Upper lobe of right lung (tissue), 1 donor: ENCODE results near the gene KCNIP1. TPM values are rescaled to one million over a fixed set of nuclear protein-coding genes. Genes with fewer than 3 reads are reported as not detected.

ENCODE experiments used
- ATAC-seq: fragments of 200-7000 bp; cut with Tn5 transposase; one replicate; pipeline ENCODE4 v1.9.1; 2020; ENCODE audit warnings: mild to moderate bottlenecking, moderate library complexity
- DNase-seq: peaks from one replicate; pipeline ENCODE4 v3.0.0-alpha.2; 2020
- H3K27ac ChIP-seq: fragments of 200-600 bp; one replicate; pipeline ENCODE4 v1.8.0; 2022
- H3K27me3 ChIP-seq: fragments of 200-600 bp; one replicate; pipeline ENCODE4 v1.8.0; 2022; ENCODE audit warnings: mild to moderate bottlenecking
- H3K36me3 ChIP-seq: fragments of 200-600 bp; one replicate; pipeline ENCODE4 v1.8.0; 2022
- H3K4me1 ChIP-seq: fragments of 200-600 bp; one replicate; pipeline ENCODE4 v1.8.0; 2022
- H3K4me3 ChIP-seq: fragments of 200-600 bp; one replicate; pipeline ENCODE4 v1.8.0; 2022; ENCODE audit warnings: mild to moderate bottlenecking
- H3K9me3 ChIP-seq: fragments of 200-600 bp; one replicate; pipeline ENCODE4 v1.8.0; 2022
- CTCF ChIP-seq: fragments of 200-600 bp; IDR thresholded peaks from one replicate; pipeline ENCODE4 v1.8.0; 2022; ENCODE audit warnings: antibody characterized with exemption
- intact Hi-C: fragments of 100-400 bp; cut with DNase I; formaldehyde crosslinking; loops from one replicate; pipeline ENCODE4 v1.11.0; 2022
- total RNA-seq: library from RNA; stranded (reverse); fragmentation: NEBNext Ultra II Directional; extraction: Animal tissue kit (Norgen Biotek cat#: 25700); gene quantifications from one replicate; pipeline ENCODE4 v1.2.1, GENCODE V29; 2021
- donor health status: DM: no; HTN: yes; CAD: no; lungs with severe emphysema.

The KCNIP1 gene
- total RNA-seq, 1 donor from 2014 or later = 2.7 TPM

DNA sequence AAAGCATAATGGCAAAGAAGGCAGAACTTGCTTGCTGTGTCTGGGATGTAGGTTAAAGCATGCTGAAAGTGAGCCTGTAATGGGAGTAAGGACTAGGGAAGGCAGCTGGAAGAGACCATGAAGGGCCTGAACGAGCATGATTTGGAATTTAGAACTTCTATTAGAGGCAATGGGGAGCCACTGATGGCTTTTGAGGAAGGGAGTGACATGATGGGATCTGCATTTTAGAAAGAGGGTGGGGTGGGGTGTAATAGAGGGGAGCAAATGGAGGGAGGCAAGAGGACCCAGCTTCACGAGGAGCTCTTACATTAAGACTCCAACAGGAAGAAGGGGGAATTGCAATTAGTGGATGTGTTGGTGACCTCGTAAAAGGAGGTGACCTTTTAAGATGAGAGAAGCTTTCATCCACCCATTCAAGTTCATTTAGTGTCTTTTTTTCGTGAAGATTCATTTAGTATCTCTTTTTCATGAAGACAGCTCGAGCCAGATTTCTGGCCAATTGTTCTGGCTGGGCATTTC lies 266.1 kb downstream of the KCNIP1 start:
- no peaks in the 10 kb centered on the region for H3K4me1 ChIP-seq
- no peak overlapping the region for H3K4me3 ChIP-seq
- no peak for DNase-seq
- H3K27ac ChIP-seq = no peak overlapping the region
- TF ChIP-seq CTCF = no peak
- H3K9me3 ChIP-seq = no peaks in the 10 kb centered on the region
- no peak for ATAC-seq
- no peaks in the 10 kb centered on the region for H3K27me3 ChIP-seq
- intact Hi-C loops = no loop called here
- H3K36me3 ChIP-seq = no peaks in the 10 kb centered on the region

- Histone ChIP-seq H3K4me3 (no peak overlapping the region), H3K27ac (no peak overlapping the region), H3K9me3 (no peaks in the 10 kb centered on the region), H3K36me3 (no peaks in the 10 kb centered on the region), H3K4me1 (no peaks in the 10 kb centered on the region), H3K27me3 (no peaks in the 10 kb centered on the region)
- intact Hi-C loops = no loop called here
- ATAC-seq (no peak), DNase-seq (no peak)
- TF ChIP-seq CTCF = no peak
These were observed 267.7 kb downstream of the KCNIP1 start for GRCh38 chr5:170771496-170771895.

GRCh38 chr5:170773024-170773985 lies 269.5 kb downstream of the KCNIP1 start:
- ATAC-seq (peak; percentile 56), DNase-seq (no peak)
- Histone ChIP-seq H3K4me3 (no peak overlapping the region), H3K9me3 (no peaks in the 10 kb centered on the region), H3K36me3 (no peaks in the 10 kb centered on the region), H3K4me1 (no peaks in the 10 kb centered on the region), H3K27ac (no peak overlapping the region), H3K27me3 (no peaks in the 10 kb centered on the region)
- TF ChIP-seq CTCF = no peak
- intact Hi-C loops = no loop called here

DNA sequence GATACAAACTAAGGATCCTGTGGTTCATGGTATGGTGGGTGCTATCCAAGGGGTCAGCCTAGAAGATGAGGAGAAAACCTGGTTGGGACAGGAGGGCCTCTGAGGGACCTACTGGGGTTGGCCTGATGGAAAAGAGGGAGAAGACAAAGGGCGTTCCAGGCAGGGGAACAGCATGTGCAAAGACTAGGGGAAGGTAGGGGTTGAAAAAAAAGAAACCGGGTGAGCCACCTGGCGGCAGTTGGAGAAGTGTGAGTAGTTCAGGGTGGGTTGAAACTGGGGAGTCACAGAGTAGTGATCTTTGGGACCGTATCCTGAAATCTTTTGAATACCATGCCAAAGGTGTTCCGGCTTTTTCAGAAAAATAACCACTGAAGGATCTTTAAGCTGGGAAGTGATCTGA lies 271.0 kb downstream of the KCNIP1 start:
- Histone ChIP-seq H3K36me3 (no peaks in the 10 kb centered on the region), H3K27ac (no peak overlapping the region), H3K4me3 (no peak overlapping the region), H3K9me3 (no peaks in the 10 kb centered on the region), H3K4me1 (no peaks in the 10 kb centered on the region), H3K27me3 (no peaks in the 10 kb centered on the region)
- intact Hi-C loops = no loop called here
- DNase-seq (no peak), ATAC-seq (no peak)
- no peak for TF ChIP-seq CTCF

DNA sequence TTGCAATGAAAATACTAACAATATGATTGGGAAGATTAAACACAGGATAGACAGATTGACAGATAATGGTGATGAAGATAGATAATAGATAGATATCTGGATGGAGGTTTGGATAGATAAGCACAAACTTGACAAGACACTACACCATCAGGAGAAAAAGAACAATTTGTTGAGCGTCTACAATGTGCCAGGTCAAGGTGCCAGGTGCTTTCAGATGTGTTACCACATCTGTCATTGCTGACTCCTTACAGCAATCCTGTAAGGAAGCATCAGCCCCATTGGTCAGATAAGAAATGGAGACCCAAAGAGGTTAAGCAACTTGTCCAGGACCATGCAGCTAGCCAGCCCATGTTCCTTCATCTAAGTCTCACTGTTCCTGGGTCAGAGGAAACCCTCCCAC lies 278.1 kb downstream of the KCNIP1 start:
- no peak for DNase-seq
- Histone ChIP-seq H3K4me3 (no peak overlapping the region), H3K27ac (no peak overlapping the region), H3K4me1 (no peaks in the 10 kb centered on the region), H3K27me3 (no peaks in the 10 kb centered on the region), H3K36me3 (no peaks in the 10 kb centered on the region), H3K9me3 (no peaks in the 10 kb centered on the region)
- ATAC-seq = no peak
- no peak for TF ChIP-seq CTCF
- intact Hi-C loops = no loop called here
